HEK293 (cell line): ENCODE results near the gene CTNNA2.

ENCODE experiments used
- CTCF ChIA-PET: fragments of 350-600 bp; formaldehyde crosslinking; extraction: SDS; loops from one replicate; lab custom pipeline; 2021; ENCODE audit warnings: antibody characterized with exemption; lab: Yijun Ruan, JAX
- POLR2A ChIA-PET: fragments of 300-600 bp; formaldehyde crosslinking; extraction: SDS; loops from one replicate; lab custom pipeline; 2020; ENCODE audit warnings: antibody characterized with exemption, inconsistent platforms; lab: Yijun Ruan, JAX
- H3K27ac ChIP-seq: fragments of 200-500 bp; sonication (Bioruptor generic); 2 replicates; pipeline ENCODE4 v1.5.1; 2014; ENCODE audit warnings: low read depth, low read length, control low read depth, inconsistent platforms; ENCODE audit errors: extremely low read depth
- H3K36me3 ChIP-seq, 2 experiments: fragments of 200-500 bp in 1 of 2; sonication (Bioruptor generic) in 1 of 2; 1 replicate in 1 of 2; 2 replicates in 1 of 2; pipeline ENCODE4 v1.5.1; 2014 to 2017; ENCODE audit warnings: inconsistent platforms in 2 of 2, low read length in 2 of 2; ENCODE audit not compliant: control insufficient read depth in 2 of 2, insufficient read depth in 1 of 2
- H3K4me1 ChIP-seq: fragments of 200-500 bp; sonication (Bioruptor generic); 2 replicates; pipeline ENCODE4 v1.5.1; 2014; ENCODE audit warnings: mild to moderate bottlenecking, low read length, inconsistent platforms; ENCODE audit not compliant: control insufficient read depth, insufficient read depth
- H3K4me3 ChIP-seq: 2 replicates; pipeline ENCODE4 v1.5.1; 2011; ENCODE audit warnings: low read depth, mild to moderate bottlenecking, control low read depth, low read length, moderate library complexity
- H3K9me3 ChIP-seq: fragments of 200-500 bp; sonication (Bioruptor generic); 2 replicates; pipeline ENCODE4 v1.5.1; 2014; ENCODE audit warnings: low read depth, low read length, inconsistent platforms; ENCODE audit not compliant: control insufficient read depth, insufficient read depth
- GFI1B ChIP-seq: fragments of 450-650 bp; formaldehyde crosslinking; IDR thresholded peaks from 2 replicates; pipeline ENCODE4 v1.5.1; 2016; ENCODE audit warnings: missing biosample characterization, missing genetic modification characterization
- GLI2 ChIP-seq: fragments of 450-650 bp; formaldehyde crosslinking; IDR thresholded peaks from 2 replicates; pipeline ENCODE4; 2017; ENCODE audit warnings: missing biosample characterization, missing genetic modification characterization, low read depth, borderline replicate concordance
- HIC1 ChIP-seq: fragments of 450-650 bp; formaldehyde crosslinking; IDR thresholded peaks from 2 replicates; pipeline ENCODE4 v1.5.1; 2016; ENCODE audit warnings: missing biosample characterization, missing genetic modification characterization
- INSM2 ChIP-seq: fragments of 450-650 bp; formaldehyde crosslinking; IDR thresholded peaks from 2 replicates; pipeline ENCODE4 v1.5.1; 2016; ENCODE audit warnings: missing biosample characterization, missing genetic modification characterization
- OSR2 ChIP-seq: fragments of 450-650 bp; formaldehyde crosslinking; IDR thresholded peaks from 2 replicates; pipeline ENCODE4 v1.5.1; 2016; ENCODE audit warnings: missing biosample characterization, missing genetic modification characterization
- PATZ1 ChIP-seq: fragments of 450-650 bp; formaldehyde crosslinking; IDR thresholded peaks from 2 replicates; pipeline ENCODE4 v1.5.1; 2016; ENCODE audit warnings: missing biosample characterization, missing genetic modification characterization
- YY1 ChIP-seq: fragments of 450-650 bp; formaldehyde crosslinking; IDR thresholded peaks from 2 replicates; pipeline ENCODE4 v1.5.1; 2018; ENCODE audit warnings: missing biosample characterization, missing genetic modification characterization
- ZFHX2 ChIP-seq: fragments of 450-650 bp; formaldehyde crosslinking; conservative IDR thresholded peaks from 2 replicates; pipeline ENCODE4 v1.5.1; 2016; ENCODE audit warnings: missing biosample characterization, missing genetic modification characterization
- ZFP3 ChIP-seq: fragments of 450-650 bp; formaldehyde crosslinking; IDR thresholded peaks from 2 replicates; pipeline ENCODE4 v1.5.1; 2016; ENCODE audit warnings: low read depth, missing biosample characterization, missing genetic modification characterization
- ZFP69B ChIP-seq: fragments of 450-650 bp; formaldehyde crosslinking; IDR thresholded peaks from 2 replicates; pipeline ENCODE4 v1.5.1; 2016; ENCODE audit warnings: missing biosample characterization, missing genetic modification characterization
- ZNF223 ChIP-seq: fragments of 450-650 bp; formaldehyde crosslinking; IDR thresholded peaks from 2 replicates; pipeline ENCODE4 v1.5.1; 2016; ENCODE audit warnings: missing biosample characterization, missing genetic modification characterization
- ZNF518A ChIP-seq: fragments of 450-650 bp; formaldehyde crosslinking; conservative IDR thresholded peaks from 2 replicates; pipeline ENCODE4 v1.5.1; 2016; ENCODE audit warnings: low read depth, missing biosample characterization, missing genetic modification characterization
- ZNF521 ChIP-seq: fragments of 450-650 bp; formaldehyde crosslinking; IDR thresholded peaks from 2 replicates; pipeline ENCODE4 v1.5.1; 2017; ENCODE audit warnings: missing biosample characterization, mild to moderate bottlenecking, missing genetic modification characterization
- ZNF548 ChIP-seq: fragments of 450-650 bp; formaldehyde crosslinking; IDR thresholded peaks from 2 replicates; pipeline ENCODE4 v1.5.1; 2016; ENCODE audit warnings: missing biosample characterization, missing genetic modification characterization
- ZNF555 ChIP-seq: fragments of 450-650 bp; formaldehyde crosslinking; conservative IDR thresholded peaks from 2 replicates; pipeline ENCODE4 v1.5.1; 2017; ENCODE audit warnings: missing biosample characterization, mild to moderate bottlenecking, missing genetic modification characterization, inconsistent platforms
- ZNF580 ChIP-seq: fragments of 450-650 bp; formaldehyde crosslinking; IDR thresholded peaks from 2 replicates; pipeline ENCODE4 v1.5.1; 2016; ENCODE audit warnings: missing biosample characterization, missing genetic modification characterization
- ZNF658 ChIP-seq: fragments of 450-650 bp; formaldehyde crosslinking; IDR thresholded peaks from 2 replicates; pipeline ENCODE4; 2016; ENCODE audit warnings: missing biosample characterization, missing genetic modification characterization
- ZNF670 ChIP-seq: fragments of 450-650 bp; formaldehyde crosslinking; IDR thresholded peaks from 2 replicates; pipeline ENCODE4 v1.5.1; 2016; ENCODE audit warnings: missing biosample characterization, missing genetic modification characterization, low read depth
- ZSCAN23 ChIP-seq: fragments of 450-650 bp; formaldehyde crosslinking; IDR thresholded peaks from 2 replicates; pipeline ENCODE4 v1.5.1; 2016; ENCODE audit warnings: missing biosample characterization, missing genetic modification characterization

The CTNNA2 gene

GRCh38 chr2:80517316-80517715 lies 1004.5 kb downstream of the CTNNA2 start:
- Histone ChIP-seq H3K27ac (no peak overlapping the region), H3K4me1 (no peaks in the 10 kb centered on the region)
- CTCF ChIA-PET, result no interaction called here
- POLR2A ChIA-PET, result no interaction called here
- no peak for TF ChIP-seq ZSCAN23
- TF ChIP-seq ZNF223 (tag by site-specific recombination), result no peak
- TF ChIP-seq GLI2 (tag by site-specific recombination), result no peak
- TF ChIP-seq, all 188 proteins: peak for 0
- no peaks in the 10 kb centered on the region for H3K9me3 ChIP-seq
- no peaks in the 10 kb centered on the region for H3K36me3 ChIP-seq
- H3K4me3 ChIP-seq, result no peak overlapping the region

GRCh38 chr2:80519121-80519643 lies 1006.3 kb downstream of the CTNNA2 start:
- no peaks in the 10 kb centered on the region for H3K4me1 ChIP-seq
- no peak overlapping the region for H3K4me3 ChIP-seq
- H3K36me3 ChIP-seq, result no peaks in the 10 kb centered on the region
- H3K9me3 ChIP-seq, result no peaks in the 10 kb centered on the region
- ChIA-PET POLR2A (no interaction called here), CTCF (interaction anchor here (1.6 kb wide), 1 partner anchor 10 kb away, joined by 3 read pairs; no protein-coding TSS in a partner anchor)
- TF ChIP-seq ZNF548 (tag by site-specific recombination) (no peak), ZNF521 (tag by site-specific recombination) (no peak), OSR2 (no peak), ZNF518A (tag by site-specific recombination) (no peak), YY1 (tag by site-specific recombination) (no peak), ZNF658 (tag by site-specific recombination) (no peak), GFI1B (no peak), ZFHX2 (no peak), ZNF555 (tag by site-specific recombination) (no peak), ZNF670 (tag by site-specific recombination) (no peak)
- no peak overlapping the region for H3K27ac ChIP-seq

- Histone ChIP-seq H3K27ac (no peak overlapping the region), H3K9me3 (no peaks in the 10 kb centered on the region), H3K4me1 (no peaks in the 10 kb centered on the region), H3K4me3 (no peak overlapping the region), H3K36me3 (no peaks in the 10 kb centered on the region)
- POLR2A ChIA-PET, result no interaction called here
- CTCF ChIA-PET, result interaction anchor here (0.6 to 1.6 kb wide), 2 partner anchors 10 to 376 kb away, joined by 3 read pairs; no protein-coding TSS in a partner anchor
- no peak for TF ChIP-seq ZFP69B (tag by site-specific recombination)
- TF ChIP-seq ZFP3 (tag by site-specific recombination), result no peak
- TF ChIP-seq PATZ1 (tag by site-specific recombination), result no peak
- no peak for TF ChIP-seq HIC1 (tag by site-specific recombination)
- TF ChIP-seq ZNF580 (tag by site-specific recombination), result no peak
- no peak for TF ChIP-seq YY1 (tag by site-specific recombination)
- TF ChIP-seq INSM2 (tag by site-specific recombination), result no peak
Observed at GRCh38 chr2:80519699-80520291, 1006.9 kb downstream of the CTNNA2 start.
